ENCODE data around the gene FGF10. TPM values are rescaled to one million over a fixed set of nuclear protein-coding genes. Genes with fewer than 3 reads are reported as not detected.

FGF10 gene
- total RNA-seq, 1 experiment from 2014 or later: not detected

DNA sequence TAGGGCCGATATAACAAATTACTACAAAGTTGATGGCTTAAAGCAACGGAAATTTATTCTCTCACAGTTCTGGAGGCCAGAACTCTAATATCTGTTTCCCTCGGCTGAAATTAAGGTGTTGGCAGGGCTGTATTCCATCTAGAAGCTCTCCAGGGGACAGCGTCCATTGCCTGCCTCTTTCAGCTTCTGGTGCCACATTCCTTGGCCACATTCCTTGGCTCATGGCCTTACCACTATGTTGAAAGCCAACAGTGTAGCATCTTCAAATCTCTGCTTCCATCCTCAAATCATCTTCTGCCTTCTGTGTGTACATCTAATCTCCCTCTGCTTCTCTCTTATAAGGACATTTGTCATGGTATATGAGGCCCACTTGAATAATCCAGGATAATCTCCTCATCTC is 17.2 kb downstream of the FGF10 start:
- in situ Hi-C loops (cut with HindIII; ENCODE audit: low pct_unique_long_range_greater_than_20kb, low sequenced_read_pairs) (no loop called here), intact Hi-C loops (cut with micrococcal nuclease; ENCODE audit: unreplicated experiment) (no loop called here)
- no peaks in the 10 kb centered on the region for H3K9me3 ChIP-seq (ENCODE audit: control insufficient read depth, insufficient read depth, low read depth, low read length)
- POLR2A ChIA-PET: no interaction called here
- H3K4me3 ChIP-seq (ENCODE audit: low read depth in 2 of 2, low read length in 2 of 2): no peak overlapping the region
- no peak for TF ChIP-seq TCF7L2 (IDR thresholded peaks at IDR 0.05; ENCODE audit: low read depth, low read length)
- TF ChIP-seq, protein P1, sequence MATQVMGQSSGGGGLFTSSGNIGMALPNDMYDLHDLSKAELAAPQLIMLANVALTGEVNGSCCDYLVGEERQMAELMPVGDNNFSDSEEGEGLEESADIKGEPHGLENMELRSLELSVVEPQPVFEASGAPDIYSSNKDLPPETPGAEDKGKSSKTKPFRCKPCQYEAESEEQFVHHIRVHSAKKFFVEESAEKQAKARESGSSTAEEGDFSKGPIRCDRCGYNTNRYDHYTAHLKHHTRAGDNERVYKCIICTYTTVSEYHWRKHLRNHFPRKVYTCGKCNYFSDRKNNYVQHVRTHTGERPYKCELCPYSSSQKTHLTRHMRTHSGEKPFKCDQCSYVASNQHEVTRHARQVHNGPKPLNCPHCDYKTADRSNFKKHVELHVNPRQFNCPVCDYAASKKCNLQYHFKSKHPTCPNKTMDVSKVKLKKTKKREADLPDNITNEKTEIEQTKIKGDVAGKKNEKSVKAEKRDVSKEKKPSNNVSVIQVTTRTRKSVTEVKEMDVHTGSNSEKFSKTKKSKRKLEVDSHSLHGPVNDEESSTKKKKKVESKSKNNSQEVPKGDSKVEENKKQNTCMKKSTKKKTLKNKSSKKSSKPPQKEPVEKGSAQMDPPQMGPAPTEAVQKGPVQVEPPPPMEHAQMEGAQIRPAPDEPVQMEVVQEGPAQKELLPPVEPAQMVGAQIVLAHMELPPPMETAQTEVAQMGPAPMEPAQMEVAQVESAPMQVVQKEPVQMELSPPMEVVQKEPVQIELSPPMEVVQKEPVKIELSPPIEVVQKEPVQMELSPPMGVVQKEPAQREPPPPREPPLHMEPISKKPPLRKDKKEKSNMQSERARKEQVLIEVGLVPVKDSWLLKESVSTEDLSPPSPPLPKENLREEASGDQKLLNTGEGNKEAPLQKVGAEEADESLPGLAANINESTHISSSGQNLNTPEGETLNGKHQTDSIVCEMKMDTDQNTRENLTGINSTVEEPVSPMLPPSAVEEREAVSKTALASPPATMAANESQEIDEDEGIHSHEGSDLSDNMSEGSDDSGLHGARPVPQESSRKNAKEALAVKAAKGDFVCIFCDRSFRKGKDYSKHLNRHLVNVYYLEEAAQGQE (IDR thresholded peaks at IDR 0.05; ENCODE audit: insufficient read depth in 1 of 2, low read depth in 2 of 2, low read length in 1 of 2): no peak
- TF ChIP-seq, protein P2, sequence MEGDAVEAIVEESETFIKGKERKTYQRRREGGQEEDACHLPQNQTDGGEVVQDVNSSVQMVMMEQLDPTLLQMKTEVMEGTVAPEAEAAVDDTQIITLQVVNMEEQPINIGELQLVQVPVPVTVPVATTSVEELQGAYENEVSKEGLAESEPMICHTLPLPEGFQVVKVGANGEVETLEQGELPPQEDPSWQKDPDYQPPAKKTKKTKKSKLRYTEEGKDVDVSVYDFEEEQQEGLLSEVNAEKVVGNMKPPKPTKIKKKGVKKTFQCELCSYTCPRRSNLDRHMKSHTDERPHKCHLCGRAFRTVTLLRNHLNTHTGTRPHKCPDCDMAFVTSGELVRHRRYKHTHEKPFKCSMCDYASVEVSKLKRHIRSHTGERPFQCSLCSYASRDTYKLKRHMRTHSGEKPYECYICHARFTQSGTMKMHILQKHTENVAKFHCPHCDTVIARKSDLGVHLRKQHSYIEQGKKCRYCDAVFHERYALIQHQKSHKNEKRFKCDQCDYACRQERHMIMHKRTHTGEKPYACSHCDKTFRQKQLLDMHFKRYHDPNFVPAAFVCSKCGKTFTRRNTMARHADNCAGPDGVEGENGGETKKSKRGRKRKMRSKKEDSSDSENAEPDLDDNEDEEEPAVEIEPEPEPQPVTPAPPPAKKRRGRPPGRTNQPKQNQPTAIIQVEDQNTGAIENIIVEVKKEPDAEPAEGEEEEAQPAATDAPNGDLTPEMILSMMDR (IDR thresholded peaks at IDR 0.05): no peak
- H3K27me3 ChIP-seq (ENCODE audit: control insufficient read depth, insufficient read depth, low read length): no peaks in the 10 kb centered on the region
- CTCF ChIA-PET: no interaction called here
- DNase-seq (ENCODE audit: low read depth, low spot score) (no peak), ATAC-seq (no peak)
- H3K36me3 ChIP-seq (ENCODE audit: control insufficient read depth, insufficient read depth, low read length): no peaks in the 10 kb centered on the region
- no TSS peak for BruUV-seq (replicated peaks)
- H3K27ac ChIP-seq (ENCODE audit: low read length): no peak overlapping the region
- H3K4me1 ChIP-seq (ENCODE audit: control insufficient read depth, insufficient read depth, low read length): no peaks in the 10 kb centered on the region

DNA sequence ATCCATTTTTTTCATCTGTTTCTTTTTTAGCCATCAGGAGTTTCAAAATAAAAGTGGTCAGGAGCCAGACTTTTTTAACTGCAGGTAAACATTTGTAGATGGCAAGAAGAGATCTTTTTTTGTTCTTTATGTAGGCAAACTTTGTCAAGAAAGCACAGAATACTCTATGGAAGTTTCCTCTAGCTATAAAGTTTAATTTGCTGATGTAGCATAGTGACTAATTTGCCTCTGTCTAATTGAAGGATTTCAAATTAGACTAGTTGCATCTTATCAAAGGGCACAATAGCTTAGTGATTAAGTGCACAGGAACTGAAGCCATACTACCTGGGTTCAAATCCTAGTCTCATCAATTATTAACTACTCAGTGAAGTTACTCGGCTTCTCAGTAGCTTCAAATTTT is 22.0 kb downstream of the FGF10 start:
- Histone ChIP-seq H3K9me3 (ENCODE audit: control insufficient read depth, insufficient read depth, low read depth, low read length) (no peaks in the 10 kb centered on the region), H3K4me1 (ENCODE audit: control insufficient read depth, insufficient read depth, low read length) (no peaks in the 10 kb centered on the region), H3K36me3 (ENCODE audit: control insufficient read depth, insufficient read depth, low read length) (no peaks in the 10 kb centered on the region), H3K4me3 (ENCODE audit: low read depth in 2 of 2, low read length in 2 of 2) (no peak overlapping the region), H3K27ac (ENCODE audit: low read length) (no peak overlapping the region), H3K27me3 (ENCODE audit: control insufficient read depth, insufficient read depth, low read length) (no peaks in the 10 kb centered on the region)
- ChIA-PET CTCF (no interaction called here), POLR2A (no interaction called here)
- in situ Hi-C loops (cut with HindIII; ENCODE audit: low pct_unique_long_range_greater_than_20kb, low sequenced_read_pairs): no loop called here
- intact Hi-C loops (cut with micrococcal nuclease; ENCODE audit: unreplicated experiment): no loop called here
- BruUV-seq (replicated peaks): no TSS peak
- ATAC-seq (no peak), DNase-seq (ENCODE audit: low read depth, low spot score) (no peak)
- TF ChIP-seq SIN3A (IDR thresholded peaks at IDR 0.05; ENCODE audit: borderline replicate concordance, insufficient read depth, low read depth, low read length) (no peak), TCF7L2 (IDR thresholded peaks at IDR 0.05; ENCODE audit: low read depth, low read length) (no peak), POLR2AphosphoS5 (IDR thresholded peaks at IDR 0.05; ENCODE audit: low read depth, low read length) (no peak)
- TF ChIP-seq, protein P2 (IDR thresholded peaks at IDR 0.05): no peak
- TF ChIP-seq, protein P1 (IDR thresholded peaks at IDR 0.05; ENCODE audit: insufficient read depth in 1 of 2, low read depth in 2 of 2, low read length in 1 of 2): no peak

Measured in Panc1 (cell line).